SK-N-SH (cell line): Measurements from ENCODE around the gene COL23A1. TPM values are rescaled to one million over a fixed set of nuclear protein-coding genes. Genes with fewer than 3 reads are reported as not detected.
A peak's percentile ranks its signal among the peaks of the same experiment; 100 is the strongest.

Source experiments
- CTCF ChIA-PET: fragments of 300-600, 350-600 bp; formaldehyde crosslinking; extraction: SDS; loops from one replicate; lab custom pipeline; 2021; lab: Yijun Ruan, JAX
- POLR2A ChIA-PET: fragments of 350-600 bp; sonication (Branson Sonifier 250); formaldehyde crosslinking; extraction: SDS; loops from one replicate; lab custom pipeline; 2020; ENCODE audit warnings: antibody characterized with exemption, inconsistent platforms; lab: Yijun Ruan, JAX
- DNase-seq: peaks from one replicate; pipeline ENCODE4 v3.0.0; 2012
- H2AFZ ChIP-seq: fragments of 200-600 bp; sonication (generic); 2 replicates; pipeline ENCODE4 v1.8.1; 2016; ENCODE audit warnings: antibody characterized with exemption, mild to moderate bottlenecking, low read depth
- H3F3A ChIP-seq: fragments of 200-600 bp; sonication (generic); replicated peaks from 2 replicates; pipeline ENCODE3; 2016; ENCODE audit warnings: antibody characterized with exemption, mild to moderate bottlenecking; ENCODE audit not compliant: insufficient read depth
- H3K27ac ChIP-seq, 2 experiments: fragments of 200-500 bp in 1 of 2; fragments of 200-600 bp in 1 of 2; sonication (Bioruptor generic) in 1 of 2; sonication (generic), shearing (Covaris generic) in 1 of 2; 2 replicates each; pipeline versions ENCODE4 v1.5.1 to v1.6.1; 2014 to 2016; ENCODE audit warnings: low read depth in 2 of 2, inconsistent platforms in 1 of 2, low read length in 1 of 2, mild to moderate bottlenecking in 1 of 2, mixed read lengths in 1 of 2
- H3K27me3 ChIP-seq: fragments of 200-600 bp; sonication (generic), shearing (Covaris generic); 2 replicates; pipeline ENCODE4 v1.6.1; 2016; ENCODE audit warnings: mixed run types; ENCODE audit not compliant: insufficient read depth
- H3K36me3 ChIP-seq, 2 experiments: fragments of 200-500 bp in 1 of 2; fragments of 200-600 bp in 1 of 2; sonication (Bioruptor generic) in 1 of 2; sonication (generic) in 1 of 2; replicated peaks in 1 of 2; 2 replicates each; pipeline versions ENCODE3 to v1.5.1; 2014 to 2016; ENCODE audit warnings: low read length in 1 of 2, mild to moderate bottlenecking in 1 of 2; ENCODE audit not compliant: insufficient read depth in 2 of 2, control insufficient read depth in 1 of 2
- H3K4me1 ChIP-seq, 2 experiments: fragments of 200-500 bp in 1 of 2; fragments of 200-600 bp in 1 of 2; sonication (Bioruptor generic) in 1 of 2; sonication (generic), shearing (Covaris generic) in 1 of 2; 2 replicates each; pipeline versions ENCODE4 v1.5.1 to v1.6.1; 2014 to 2016; ENCODE audit warnings: low read depth in 1 of 2, low read length in 1 of 2, mixed run types in 1 of 2; ENCODE audit not compliant: insufficient read depth in 2 of 2, control insufficient read depth in 1 of 2
- H3K4me2 ChIP-seq: fragments of 200-600 bp; sonication (generic), shearing (Covaris generic); 2 replicates; pipeline ENCODE4 v1.6.1; 2017; ENCODE audit warnings: mixed run types
- H3K4me3 ChIP-seq, 2 experiments: fragments of 200-500 bp in 1 of 2; fragments of 200-600 bp in 1 of 2; sonication (Bioruptor generic) in 1 of 2; sonication (generic), shearing (Covaris generic) in 1 of 2; 2 replicates each; pipeline versions ENCODE4 v1.5.1 to v1.8.1; 2014 to 2016; ENCODE audit warnings: low read depth in 2 of 2, inconsistent platforms in 1 of 2, low read length in 1 of 2, mild to moderate bottlenecking in 1 of 2, mixed read lengths in 1 of 2, moderate library complexity in 1 of 2
- H3K79me2 ChIP-seq: fragments of 200-600 bp; sonication (generic); 2 replicates; pipeline ENCODE4 v1.8.1; 2017; ENCODE audit warnings: mild to moderate bottlenecking; ENCODE audit not compliant: insufficient read depth
- H3K9ac ChIP-seq: fragments of 200-600 bp; sonication (generic); 2 replicates; pipeline ENCODE4 v1.6.1; 2017; ENCODE audit warnings: mixed run types
- H3K9me2 ChIP-seq: fragments of 200-600 bp; sonication (generic); 2 replicates; pipeline ENCODE4 v1.6.1; 2017; ENCODE audit warnings: mixed run types
- H3K9me3 ChIP-seq: fragments of 200-600 bp; sonication (generic); 2 replicates; pipeline ENCODE4 v1.6.1; 2017; ENCODE audit warnings: mixed run types, mild to moderate bottlenecking, moderate library complexity
- H4K20me1 ChIP-seq: fragments of 200-600 bp; sonication (generic); 2 replicates; pipeline ENCODE4 v1.6.1; 2017; ENCODE audit warnings: mild to moderate bottlenecking, mixed run types; ENCODE audit not compliant: insufficient read depth
- CHD2 ChIP-seq: fragments of 150-350 bp; IDR thresholded peaks from 2 replicates; pipeline ENCODE4 v1.6.1; 2018; ENCODE audit warnings: low read length; ENCODE audit not compliant: partially characterized antibody
- EP300 ChIP-seq, 2 experiments: IDR thresholded peaks; 2 replicates each; pipeline versions ENCODE4 v1.4.0 to v1.6.1; 2012; ENCODE audit warnings: borderline replicate concordance in 1 of 2, low read depth in 1 of 2, low read length in 1 of 2
- FOSL2 ChIP-seq: IDR thresholded peaks from 2 replicates; pipeline ENCODE4 v1.4.0; 2012; ENCODE audit warnings: low read depth, mild to moderate bottlenecking, moderate library complexity, borderline replicate concordance
- FOXJ3 ChIP-seq: sonication (generic); formaldehyde crosslinking; IDR thresholded peaks from 2 replicates; pipeline ENCODE4 v1.5.1; 2020; ENCODE audit warnings: mild to moderate bottlenecking, missing genetic modification reagents
- FOXM1 ChIP-seq: IDR thresholded peaks from 2 replicates; pipeline ENCODE4 v1.4.0; 2012; ENCODE audit warnings: low read depth, mild to moderate bottlenecking
- GATA2 ChIP-seq: sonication (generic); formaldehyde crosslinking; IDR thresholded peaks from 2 replicates; pipeline ENCODE4 v1.5.0; 2020; ENCODE audit warnings: mild to moderate bottlenecking, missing genetic modification reagents
- JUND ChIP-seq: IDR thresholded peaks from 2 replicates; pipeline ENCODE4 v1.4.0; 2012
- NFIC ChIP-seq: IDR thresholded peaks from 2 replicates; pipeline ENCODE4 v1.4.0; 2012; ENCODE audit warnings: borderline replicate concordance
- NRF1 ChIP-seq: IDR thresholded peaks from 2 replicates; pipeline ENCODE4 v1.6.1; 2012; ENCODE audit warnings: low read depth, mild to moderate bottlenecking, low read length
- RCOR1 ChIP-seq: fragments of 150-350 bp; IDR thresholded peaks from 2 replicates; pipeline ENCODE4 v1.6.1; 2017; ENCODE audit warnings: antibody characterized with exemption, low read length
- SMC3 ChIP-seq: IDR thresholded peaks from 2 replicates; pipeline ENCODE4 v1.6.1; 2012; ENCODE audit warnings: low read depth, low read length, improper control_type of control experiment
- TCF12 ChIP-seq: IDR thresholded peaks from 2 replicates; pipeline ENCODE4 v1.4.0; 2012
- TEAD4 ChIP-seq: IDR thresholded peaks from 2 replicates; pipeline ENCODE4 v1.4.0; 2012; ENCODE audit warnings: mild to moderate bottlenecking, borderline replicate concordance; ENCODE audit not compliant: insufficient read depth
- WGBS: methylation state at CpG from one replicate; pipeline ENCODE4 v1.1.6; 2017; ENCODE audit warnings: low lambda C conversion rate; 5-methylcytosine and 5-hydroxymethylcytosine counted together
- polyA plus RNA-seq, 3 experiments: library from polyadenylated mRNA; depleted of rRNA; stranded (reverse); fragments of >200 nt; gene quantifications; 2 replicates each; pipeline ENCODE4 v1.2.3, GENCODE V29; 2012
- TF ChIP-seq, protein P1 (sequence below): fragments of 150-350 bp; IDR thresholded peaks from 2 replicates; pipeline ENCODE4 v1.6.1; 2017; ENCODE audit warnings: antibody characterized with exemption, low read length, low read depth, borderline replicate concordance
- TF ChIP-seq, protein P2 (sequence below): IDR thresholded peaks from 2 replicates; pipeline ENCODE4 v1.6.1; 2012; ENCODE audit warnings: mild to moderate bottlenecking, low read depth, low read length, moderate library complexity
- TF ChIP-seq, protein P3 (sequence below): fragments of 200-600 bp; sonication (generic); IDR thresholded peaks from 2 replicates; pipeline ENCODE4 v1.6.1; 2017; ENCODE audit warnings: antibody characterized with exemption, mild to moderate bottlenecking, moderate library complexity

Gene COL23A1
- polyA plus RNA-seq, 1 of the 3 experiments (the other 2 are of a cell fraction): 0.10 TPM

DNA sequence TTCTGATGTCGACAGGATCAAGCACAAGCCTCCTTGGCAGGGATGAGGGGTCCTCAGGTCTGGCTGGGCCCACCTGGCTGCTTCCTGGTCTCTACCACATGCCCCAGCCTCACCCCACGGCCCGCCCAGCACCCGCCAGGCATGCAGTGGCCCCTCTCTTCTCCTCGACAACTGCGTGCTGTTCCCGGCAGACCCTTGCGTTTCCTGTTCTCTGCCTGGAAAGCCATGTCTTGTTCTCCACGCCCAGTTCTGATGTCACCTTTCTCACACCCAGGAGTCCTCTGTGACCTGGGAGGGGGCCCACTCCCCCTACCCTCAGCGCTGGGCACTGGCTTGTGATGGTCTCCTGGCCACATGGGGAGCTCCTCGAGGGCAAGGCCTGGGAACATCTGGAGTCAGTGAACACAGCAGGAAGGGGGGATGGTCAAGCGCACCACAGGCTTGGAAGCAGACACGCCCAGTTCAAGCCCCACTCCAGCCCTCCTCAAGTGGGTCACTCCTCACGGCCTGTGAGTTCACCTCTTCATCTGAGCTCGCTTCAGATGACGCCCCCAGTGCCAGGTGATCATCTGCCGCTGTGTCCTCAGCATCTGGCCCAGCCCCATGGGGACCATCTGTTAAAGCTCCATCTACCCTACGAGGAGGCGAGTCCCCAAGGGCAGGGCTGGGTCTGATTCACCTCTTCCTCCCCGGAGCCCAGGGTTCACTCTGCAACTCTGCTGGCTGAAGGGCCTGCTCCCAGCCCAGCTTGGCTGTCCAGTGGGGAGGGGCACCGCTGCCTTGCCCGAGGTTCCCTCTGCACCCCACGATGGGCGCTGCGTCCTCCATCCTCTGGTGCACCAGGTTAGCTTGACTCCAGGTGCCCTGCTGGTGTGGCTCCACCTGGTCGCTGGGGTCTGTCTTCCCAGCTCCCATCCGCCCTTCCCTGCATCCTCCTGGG, 224.4 kb downstream of the COL23A1 start:
- TF ChIP-seq JUND (no peak), NFIC (no peak), SMC3 (no peak), NRF1 (no peak), TCF12 (no peak), FOSL2 (no peak), CHD2 (no peak), FOXM1 (no peak), RCOR1 (no peak), EP300 (IDR thresholded peaks at IDR 0.05; ENCODE audit: borderline replicate concordance in 1 of 2, low read depth in 1 of 2, low read length in 1 of 2) (no peak), FOXJ3 (CRISPR knock-in tag) (no peak), GATA2 (CRISPR knock-in tag) (no peak), TEAD4 (no peak)
- TF ChIP-seq, protein P1, sequence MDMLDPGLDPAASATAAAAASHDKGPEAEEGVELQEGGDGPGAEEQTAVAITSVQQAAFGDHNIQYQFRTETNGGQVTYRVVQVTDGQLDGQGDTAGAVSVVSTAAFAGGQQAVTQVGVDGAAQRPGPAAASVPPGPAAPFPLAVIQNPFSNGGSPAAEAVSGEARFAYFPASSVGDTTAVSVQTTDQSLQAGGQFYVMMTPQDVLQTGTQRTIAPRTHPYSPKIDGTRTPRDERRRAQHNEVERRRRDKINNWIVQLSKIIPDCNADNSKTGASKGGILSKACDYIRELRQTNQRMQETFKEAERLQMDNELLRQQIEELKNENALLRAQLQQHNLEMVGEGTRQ: no peak
- TF ChIP-seq, protein P2, sequence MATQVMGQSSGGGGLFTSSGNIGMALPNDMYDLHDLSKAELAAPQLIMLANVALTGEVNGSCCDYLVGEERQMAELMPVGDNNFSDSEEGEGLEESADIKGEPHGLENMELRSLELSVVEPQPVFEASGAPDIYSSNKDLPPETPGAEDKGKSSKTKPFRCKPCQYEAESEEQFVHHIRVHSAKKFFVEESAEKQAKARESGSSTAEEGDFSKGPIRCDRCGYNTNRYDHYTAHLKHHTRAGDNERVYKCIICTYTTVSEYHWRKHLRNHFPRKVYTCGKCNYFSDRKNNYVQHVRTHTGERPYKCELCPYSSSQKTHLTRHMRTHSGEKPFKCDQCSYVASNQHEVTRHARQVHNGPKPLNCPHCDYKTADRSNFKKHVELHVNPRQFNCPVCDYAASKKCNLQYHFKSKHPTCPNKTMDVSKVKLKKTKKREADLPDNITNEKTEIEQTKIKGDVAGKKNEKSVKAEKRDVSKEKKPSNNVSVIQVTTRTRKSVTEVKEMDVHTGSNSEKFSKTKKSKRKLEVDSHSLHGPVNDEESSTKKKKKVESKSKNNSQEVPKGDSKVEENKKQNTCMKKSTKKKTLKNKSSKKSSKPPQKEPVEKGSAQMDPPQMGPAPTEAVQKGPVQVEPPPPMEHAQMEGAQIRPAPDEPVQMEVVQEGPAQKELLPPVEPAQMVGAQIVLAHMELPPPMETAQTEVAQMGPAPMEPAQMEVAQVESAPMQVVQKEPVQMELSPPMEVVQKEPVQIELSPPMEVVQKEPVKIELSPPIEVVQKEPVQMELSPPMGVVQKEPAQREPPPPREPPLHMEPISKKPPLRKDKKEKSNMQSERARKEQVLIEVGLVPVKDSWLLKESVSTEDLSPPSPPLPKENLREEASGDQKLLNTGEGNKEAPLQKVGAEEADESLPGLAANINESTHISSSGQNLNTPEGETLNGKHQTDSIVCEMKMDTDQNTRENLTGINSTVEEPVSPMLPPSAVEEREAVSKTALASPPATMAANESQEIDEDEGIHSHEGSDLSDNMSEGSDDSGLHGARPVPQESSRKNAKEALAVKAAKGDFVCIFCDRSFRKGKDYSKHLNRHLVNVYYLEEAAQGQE: no peak
- TF ChIP-seq, protein P3, sequence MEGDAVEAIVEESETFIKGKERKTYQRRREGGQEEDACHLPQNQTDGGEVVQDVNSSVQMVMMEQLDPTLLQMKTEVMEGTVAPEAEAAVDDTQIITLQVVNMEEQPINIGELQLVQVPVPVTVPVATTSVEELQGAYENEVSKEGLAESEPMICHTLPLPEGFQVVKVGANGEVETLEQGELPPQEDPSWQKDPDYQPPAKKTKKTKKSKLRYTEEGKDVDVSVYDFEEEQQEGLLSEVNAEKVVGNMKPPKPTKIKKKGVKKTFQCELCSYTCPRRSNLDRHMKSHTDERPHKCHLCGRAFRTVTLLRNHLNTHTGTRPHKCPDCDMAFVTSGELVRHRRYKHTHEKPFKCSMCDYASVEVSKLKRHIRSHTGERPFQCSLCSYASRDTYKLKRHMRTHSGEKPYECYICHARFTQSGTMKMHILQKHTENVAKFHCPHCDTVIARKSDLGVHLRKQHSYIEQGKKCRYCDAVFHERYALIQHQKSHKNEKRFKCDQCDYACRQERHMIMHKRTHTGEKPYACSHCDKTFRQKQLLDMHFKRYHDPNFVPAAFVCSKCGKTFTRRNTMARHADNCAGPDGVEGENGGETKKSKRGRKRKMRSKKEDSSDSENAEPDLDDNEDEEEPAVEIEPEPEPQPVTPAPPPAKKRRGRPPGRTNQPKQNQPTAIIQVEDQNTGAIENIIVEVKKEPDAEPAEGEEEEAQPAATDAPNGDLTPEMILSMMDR: no peak
- Histone ChIP-seq H3K9me3 (no peaks in the 10 kb centered on the region), H3K4me1 (peaks cover 0 to 65% of the 10 kb centered on the region in 2 experiments; a peak in 1 of 4 replicates), H3K4me3 (no peak overlapping the region), H2AFZ (no peak overlapping the region), H3K9me2 (no peaks in the 10 kb centered on the region), H3K27me3 (no peaks in the 10 kb centered on the region), H3K4me2 (no peak overlapping the region), H3K79me2 (no peaks in the 10 kb centered on the region), H4K20me1 (no peaks in the 10 kb centered on the region), H3K36me3 (no peaks in the 10 kb centered on the region), H3K27ac (peak overlapping the region in 1 of 2 experiments; percentile 91; a peak in 2 of 4 replicates), H3K9ac (no peak overlapping the region), H3F3A (no peaks in the 10 kb centered on the region)
- ChIA-PET CTCF (interaction anchor here (0.6 to 2.1 kb wide), 4 partner anchors 20 to 1346 kb away, joined by 3 to 5 read pairs (median 3); partner anchors contain the start of gene COL23A1), POLR2A (interaction anchor here (0.6 kb wide), 1 partner anchor 117 kb away, joined by 3 read pairs; no protein-coding TSS in a partner anchor)
- WGBS: 45% methylated on average over 23 of the region's 27 CpGs
- DNase-seq: no peak
